Caco-2 (cell line): ENCODE data around the gene CDSN. TPM values are rescaled to one million over a fixed set of nuclear protein-coding genes. Genes with fewer than 3 reads are reported as not detected.

Experiments used
- BruUV-seq: library from RNA; stranded (reverse); fragments of 400-500 nt; replicated peaks from 2 replicates; lab custom pipeline; 2021; lab: Mats Ljungman, UMichigan
- CTCF ChIA-PET: fragments of 300-600 bp; sonication (Branson Sonifier 250); formaldehyde crosslinking; loops from one replicate; lab custom pipeline; 2022; ENCODE audit warnings: antibody characterized with exemption; lab: Charles Lee
- POLR2A ChIA-PET: fragments of 300-600 bp; sonication (Branson Sonifier 250); formaldehyde crosslinking; loops from one replicate; lab custom pipeline; 2022; ENCODE audit warnings: antibody characterized with exemption; lab: Charles Lee
- DNase-seq, 2 experiments: peaks; one replicate each; pipeline versions ENCODE4 v3.0.0 to v3.0.0-alpha.2; 2020 to 2022
- H3K27me3 ChIP-seq: replicated peaks from 2 replicates; pipeline ENCODE4 v1.6.0; 2011; ENCODE audit warnings: low read length; ENCODE audit not compliant: control insufficient read depth, insufficient read depth
- H3K36me3 ChIP-seq: 2 replicates; pipeline ENCODE4 v1.5.1; 2011; ENCODE audit warnings: low read length; ENCODE audit not compliant: control insufficient read depth, insufficient read depth
- H3K4me1 ChIP-seq: fragments of 250-450 bp; sonication (Bioruptor Pico); 2 replicates; pipeline ENCODE4 v1.5.1; 2020; ENCODE audit warnings: mild to moderate bottlenecking
- H3K4me3 ChIP-seq: 2 replicates; pipeline ENCODE4 v1.5.1; 2011; ENCODE audit warnings: low read depth, mild to moderate bottlenecking, control low read depth, low read length
- H3K9me3 ChIP-seq: fragments of 250-450 bp; sonication (Bioruptor Pico); 2 replicates; pipeline ENCODE4 v1.5.1; 2020; ENCODE audit warnings: mild to moderate bottlenecking, moderate library complexity
- H3K27ac Mint-ChIP-seq: one replicate; pipeline ENCODE4 v1.8.0; 2022; ENCODE audit warnings: mixed read lengths; ENCODE audit not compliant: unreplicated experiment
- H3K27me3 Mint-ChIP-seq: one replicate; pipeline ENCODE4 v1.8.0; 2022; ENCODE audit warnings: mixed read lengths; ENCODE audit not compliant: insufficient read depth, unreplicated experiment
- H3K36me3 Mint-ChIP-seq: one replicate; pipeline ENCODE4 v1.8.0; 2022; ENCODE audit warnings: mild to moderate bottlenecking, mixed read lengths; ENCODE audit not compliant: insufficient read depth, unreplicated experiment
- H3K4me1 Mint-ChIP-seq: one replicate; pipeline ENCODE4 v1.8.0; 2022; ENCODE audit warnings: low read depth, mixed read lengths; ENCODE audit not compliant: unreplicated experiment
- H3K4me3 Mint-ChIP-seq: one replicate; pipeline ENCODE4 v1.8.0; 2022; ENCODE audit warnings: mild to moderate bottlenecking, moderate library complexity, mixed read lengths; ENCODE audit not compliant: unreplicated experiment
- H3K9me3 Mint-ChIP-seq: one replicate; pipeline ENCODE4 v1.8.0; 2022; ENCODE audit warnings: mixed read lengths; ENCODE audit not compliant: unreplicated experiment
- intact Hi-C: fragments of 100-400 bp; cut with micrococcal nuclease; formaldehyde crosslinking; loops from one replicate; pipeline ENCODE4 v1.10.0; 2022; ENCODE audit not compliant: unreplicated experiment
- total RNA-seq: library from RNA; stranded (reverse); gene quantifications from 2 replicates; pipeline ENCODE4 v1.2.3, GENCODE V29; 2022
- TF ChIP-seq, protein P1 (sequence below), 2 experiments: fragments of 200-600 bp in 1 of 2; IDR thresholded peaks; 1 replicate in 1 of 2; 2 replicates in 1 of 2; pipeline versions ENCODE4 v1.5.1 to v1.8.0; 2011 to 2022; ENCODE audit warnings: antibody characterized with exemption in 1 of 2, control low read depth in 1 of 2, inconsistent platforms in 1 of 2, low read depth in 1 of 2, low read length in 1 of 2, mild to moderate bottlenecking in 1 of 2, moderate library complexity in 1 of 2; ENCODE audit not compliant: insufficient read depth in 1 of 2, severe bottlenecking in 1 of 2, unreplicated experiment in 1 of 2

CDSN gene
- total RNA-seq, 1 experiment from 2014 or later, result not detected

DNA sequence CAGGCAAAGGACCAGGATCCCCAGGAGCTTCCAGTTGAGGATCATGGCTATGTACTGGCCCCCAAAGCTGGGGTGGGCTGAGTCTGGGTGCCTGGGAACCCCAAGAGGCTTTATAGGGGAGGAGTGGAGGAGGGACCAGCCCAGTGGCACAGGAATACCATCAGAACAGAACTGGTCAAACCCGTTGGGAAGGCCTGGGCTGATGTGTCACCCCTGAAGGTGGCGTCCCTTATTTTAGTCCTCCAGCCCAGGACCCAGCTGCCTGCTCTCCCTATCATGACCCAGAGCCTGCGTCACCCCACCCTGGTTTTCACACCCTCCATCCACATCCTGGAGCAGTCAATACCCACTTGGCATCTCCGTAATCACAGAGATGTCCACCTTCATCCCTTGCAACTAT lies 18.7 kb upstream of the CDSN start, which contains the start of gene PSORS1C2:
Gene PSORS1C2, minus strand, starts transcription at position 85 of the 400 bp plus-strand sequence. Its CDS starts 40 bp downstream, at position 45.
- no peaks in the 10 kb centered on the region for H3K36me3 ChIP-seq
- ChIA-PET POLR2A (no interaction called here), CTCF (interaction anchor here (0.9 to 1.0 kb wide), 2 partner anchors 10 to 58 kb away, joined by 3 read pairs; no protein-coding TSS in a partner anchor)
- H3K4me1 ChIP-seq, result 0 out of 2 replicates have a peak, but pooled peaks cover 3% of the 10 kb centered on the region
- H3K27me3 Mint-ChIP-seq, result no peaks in the 10 kb centered on the region
- no TSS peak for BruUV-seq
- no peak within 1 kb of the TSS for H3K4me3 ChIP-seq
- no peaks in the 10 kb centered on the region for H3K27me3 ChIP-seq
- TF ChIP-seq, protein P1, sequence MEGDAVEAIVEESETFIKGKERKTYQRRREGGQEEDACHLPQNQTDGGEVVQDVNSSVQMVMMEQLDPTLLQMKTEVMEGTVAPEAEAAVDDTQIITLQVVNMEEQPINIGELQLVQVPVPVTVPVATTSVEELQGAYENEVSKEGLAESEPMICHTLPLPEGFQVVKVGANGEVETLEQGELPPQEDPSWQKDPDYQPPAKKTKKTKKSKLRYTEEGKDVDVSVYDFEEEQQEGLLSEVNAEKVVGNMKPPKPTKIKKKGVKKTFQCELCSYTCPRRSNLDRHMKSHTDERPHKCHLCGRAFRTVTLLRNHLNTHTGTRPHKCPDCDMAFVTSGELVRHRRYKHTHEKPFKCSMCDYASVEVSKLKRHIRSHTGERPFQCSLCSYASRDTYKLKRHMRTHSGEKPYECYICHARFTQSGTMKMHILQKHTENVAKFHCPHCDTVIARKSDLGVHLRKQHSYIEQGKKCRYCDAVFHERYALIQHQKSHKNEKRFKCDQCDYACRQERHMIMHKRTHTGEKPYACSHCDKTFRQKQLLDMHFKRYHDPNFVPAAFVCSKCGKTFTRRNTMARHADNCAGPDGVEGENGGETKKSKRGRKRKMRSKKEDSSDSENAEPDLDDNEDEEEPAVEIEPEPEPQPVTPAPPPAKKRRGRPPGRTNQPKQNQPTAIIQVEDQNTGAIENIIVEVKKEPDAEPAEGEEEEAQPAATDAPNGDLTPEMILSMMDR (IDR thresholded peaks at IDR 0.05; ENCODE audit: insufficient read depth in 1 of 2, low read depth in 1 of 2, low read length in 1 of 2, severe bottlenecking in 1 of 2, unreplicated experiment in 1 of 2), result no peak
- intact Hi-C loops, result no loop called here
- H3K9me3 Mint-ChIP-seq, result no peaks in the 10 kb centered on the region
- no peak within 1 kb of the TSS for H3K4me3 Mint-ChIP-seq
- H3K9me3 ChIP-seq, result no peaks in the 10 kb centered on the region
- H3K27ac Mint-ChIP-seq, result no peak within 1 kb of the TSS
- H3K4me1 Mint-ChIP-seq, result peaks cover 13% of the 10 kb centered on the region
- no peaks in the 10 kb centered on the region for H3K36me3 Mint-ChIP-seq
- DNase-seq, result no peak

DNA sequence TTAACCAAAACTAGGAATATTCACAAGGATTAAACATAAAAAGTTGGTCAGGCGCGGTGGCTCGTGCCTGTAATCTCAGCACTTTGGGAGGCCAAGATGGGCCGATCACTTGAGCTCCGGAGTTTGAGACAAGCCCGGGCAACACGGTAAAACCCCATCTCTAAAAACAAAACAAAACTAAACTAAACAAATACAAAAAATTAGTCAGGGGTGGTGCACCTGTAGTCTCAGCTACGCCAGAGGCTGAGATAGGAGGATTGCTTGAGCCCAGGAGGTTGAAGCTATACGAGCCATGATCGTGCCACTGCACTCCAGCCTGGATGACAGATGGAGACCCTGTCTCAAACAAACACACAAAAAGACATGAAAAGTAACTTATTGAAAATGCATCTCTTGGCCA lies 15.5 kb upstream of the CDSN start:
- TF ChIP-seq, protein P1 (IDR thresholded peaks at IDR 0.05; ENCODE audit: insufficient read depth in 1 of 2, low read depth in 1 of 2, low read length in 1 of 2, severe bottlenecking in 1 of 2, unreplicated experiment in 1 of 2), result no peak
- H3K4me3 Mint-ChIP-seq, result no peak overlapping the region
- no peaks in the 10 kb centered on the region for H3K36me3 ChIP-seq
- H3K27ac Mint-ChIP-seq, result no peak overlapping the region
- CTCF ChIA-PET, result interaction anchor here (2.1 kb wide), 1 partner anchor 57 kb away, joined by 5 read pairs; no protein-coding TSS in a partner anchor
- intact Hi-C loops, result loop anchor here (2.0 kb wide), 1 partner anchor 231 kb away; no protein-coding TSS in a partner anchor
- POLR2A ChIA-PET, result no interaction called here
- no peaks in the 10 kb centered on the region for H3K27me3 Mint-ChIP-seq
- H3K4me1 Mint-ChIP-seq, result peaks cover 13% of the 10 kb centered on the region
- no peaks in the 10 kb centered on the region for H3K36me3 Mint-ChIP-seq
- no peak overlapping the region for H3K4me3 ChIP-seq
- H3K9me3 ChIP-seq, result no peaks in the 10 kb centered on the region
- H3K9me3 Mint-ChIP-seq, result no peaks in the 10 kb centered on the region
- no peaks in the 10 kb centered on the region for H3K27me3 ChIP-seq
- 0 out of 2 replicates have a peak, but pooled peaks cover 3% of the 10 kb centered on the region for H3K4me1 ChIP-seq
- BruUV-seq, result no TSS peak
- DNase-seq, result no peak

DNA sequence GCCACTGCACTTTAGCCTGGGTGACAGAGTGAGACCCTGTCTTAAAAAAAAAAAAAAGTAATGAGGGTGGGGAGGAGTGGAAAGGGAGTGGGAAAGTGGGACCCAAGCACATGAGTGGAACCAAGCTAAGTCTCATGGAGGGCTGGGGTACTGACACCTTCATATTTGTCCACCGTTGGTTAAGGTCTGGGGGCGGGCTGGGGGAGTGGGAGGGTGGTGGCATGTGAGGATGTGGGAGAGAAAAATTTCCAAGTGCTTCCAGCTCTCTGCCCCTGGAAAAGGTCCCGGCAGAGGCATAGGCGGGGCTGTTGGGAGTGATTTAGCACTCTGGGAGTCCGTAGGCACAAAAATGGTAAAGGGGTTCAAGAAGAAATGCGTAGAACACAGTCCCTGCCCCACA lies 12.6 kb upstream of the CDSN start:
- H3K9me3 ChIP-seq, result no peaks in the 10 kb centered on the region
- Mint-ChIP-seq H3K36me3 (peaks cover 4% of the 10 kb centered on the region), H3K4me3 (no peak overlapping the region), H3K27me3 (peaks cover 6% of the 10 kb centered on the region), H3K9me3 (no peaks in the 10 kb centered on the region), H3K4me1 (peaks cover 6% of the 10 kb centered on the region), H3K27ac (no peak overlapping the region)
- DNase-seq, result no peak
- ChIA-PET CTCF (no interaction called here), POLR2A (no interaction called here)
- H3K27me3 ChIP-seq, result no peaks in the 10 kb centered on the region
- TF ChIP-seq, protein P1 (IDR thresholded peaks at IDR 0.05; ENCODE audit: insufficient read depth in 1 of 2, low read depth in 1 of 2, low read length in 1 of 2, severe bottlenecking in 1 of 2, unreplicated experiment in 1 of 2), result no peak
- no peaks in the 10 kb centered on the region for H3K36me3 ChIP-seq
- intact Hi-C loops, result no loop called here
- H3K4me3 ChIP-seq, result no peak overlapping the region
- H3K4me1 ChIP-seq, result 0 out of 2 replicates have a peak, but pooled peaks cover 2% of the 10 kb centered on the region
- BruUV-seq, result no TSS peak
